ENCODE measurements around the gene PLET1.

Gene PLET1

GRCh38 chr11:112290493-112290850 is 29.8 kb upstream of the PLET1 start:
- H3K4me3 ChIP-seq (ENCODE audit: low read depth, low read length), result no peak overlapping the region
- DNase-seq (ENCODE audit: low read depth), result no peak
- TF ChIP-seq, protein P1, sequence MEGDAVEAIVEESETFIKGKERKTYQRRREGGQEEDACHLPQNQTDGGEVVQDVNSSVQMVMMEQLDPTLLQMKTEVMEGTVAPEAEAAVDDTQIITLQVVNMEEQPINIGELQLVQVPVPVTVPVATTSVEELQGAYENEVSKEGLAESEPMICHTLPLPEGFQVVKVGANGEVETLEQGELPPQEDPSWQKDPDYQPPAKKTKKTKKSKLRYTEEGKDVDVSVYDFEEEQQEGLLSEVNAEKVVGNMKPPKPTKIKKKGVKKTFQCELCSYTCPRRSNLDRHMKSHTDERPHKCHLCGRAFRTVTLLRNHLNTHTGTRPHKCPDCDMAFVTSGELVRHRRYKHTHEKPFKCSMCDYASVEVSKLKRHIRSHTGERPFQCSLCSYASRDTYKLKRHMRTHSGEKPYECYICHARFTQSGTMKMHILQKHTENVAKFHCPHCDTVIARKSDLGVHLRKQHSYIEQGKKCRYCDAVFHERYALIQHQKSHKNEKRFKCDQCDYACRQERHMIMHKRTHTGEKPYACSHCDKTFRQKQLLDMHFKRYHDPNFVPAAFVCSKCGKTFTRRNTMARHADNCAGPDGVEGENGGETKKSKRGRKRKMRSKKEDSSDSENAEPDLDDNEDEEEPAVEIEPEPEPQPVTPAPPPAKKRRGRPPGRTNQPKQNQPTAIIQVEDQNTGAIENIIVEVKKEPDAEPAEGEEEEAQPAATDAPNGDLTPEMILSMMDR (IDR thresholded peaks at IDR 0.05; ENCODE audit: low read depth, low read length), result no peak
- TF ChIP-seq MAX (IDR thresholded peaks at IDR 0.05; ENCODE audit: low read depth, low read length), result no peak
- TF ChIP-seq POLR2A (IDR thresholded peaks at IDR 0.05; ENCODE audit: extremely low read depth, insufficient read length), result no peak
- TF ChIP-seq MYC (IDR thresholded peaks at IDR 0.05; ENCODE audit: low read depth, low read length), result no peak

- H3K4me3 ChIP-seq (ENCODE audit: low read depth, low read length), result peak overlapping the region; percentile 39
- peak; percentile 72 for DNase-seq (ENCODE audit: low read depth)
- TF ChIP-seq MAX (IDR thresholded peaks at IDR 0.05; ENCODE audit: low read depth, low read length), result no peak
- TF ChIP-seq MYC (IDR thresholded peaks at IDR 0.05; ENCODE audit: low read depth, low read length), result peak; percentile 54
- TF ChIP-seq, protein P1 (IDR thresholded peaks at IDR 0.05; ENCODE audit: low read depth, low read length), result peak; percentile 54
- TF ChIP-seq POLR2A (IDR thresholded peaks at IDR 0.05; ENCODE audit: extremely low read depth, insufficient read length), result no peak
Observed at GRCh38 chr11:112289588-112290492, 29.2 kb upstream of the PLET1 start.

DNA sequence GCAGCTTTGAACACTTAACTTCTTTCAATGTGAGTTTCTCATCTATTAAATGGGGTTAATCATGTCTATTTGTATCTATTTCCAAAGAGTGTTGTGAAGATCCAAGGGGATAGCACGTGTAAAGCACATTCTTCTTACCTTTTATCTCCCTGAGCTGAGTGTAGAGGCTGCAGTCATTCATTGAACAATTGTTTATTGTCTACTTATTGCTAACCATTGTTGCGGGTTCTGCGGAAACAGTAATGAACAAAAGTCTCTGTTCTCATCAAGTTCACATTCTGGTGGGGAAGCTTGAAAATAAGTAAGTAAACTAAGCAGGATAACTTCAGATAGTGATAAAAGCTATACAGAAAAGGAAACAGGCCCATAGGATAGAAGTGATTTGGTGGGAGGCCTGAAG is 27.4 kb upstream of the PLET1 start:
- no peak for DNase-seq (ENCODE audit: low read depth)
- no peak overlapping the region for H3K4me3 ChIP-seq (ENCODE audit: low read depth, low read length)
- TF ChIP-seq POLR2A (IDR thresholded peaks at IDR 0.05; ENCODE audit: extremely low read depth, insufficient read length) (no peak), MYC (IDR thresholded peaks at IDR 0.05; ENCODE audit: low read depth, low read length) (no peak), MAX (IDR thresholded peaks at IDR 0.05; ENCODE audit: low read depth, low read length) (no peak)
- TF ChIP-seq, protein P1 (IDR thresholded peaks at IDR 0.05; ENCODE audit: low read depth, low read length), result no peak

GRCh38 chr11:112285841-112286311 is 25.2 kb upstream of the PLET1 start:
- H3K4me3 ChIP-seq (ENCODE audit: low read depth, low read length), result no peak overlapping the region
- TF ChIP-seq MYC (IDR thresholded peaks at IDR 0.05; ENCODE audit: low read depth, low read length), result no peak
- no peak for TF ChIP-seq POLR2A (IDR thresholded peaks at IDR 0.05; ENCODE audit: extremely low read depth, insufficient read length)
- TF ChIP-seq, protein P1 (IDR thresholded peaks at IDR 0.05; ENCODE audit: low read depth, low read length), result no peak
- no peak for TF ChIP-seq MAX (IDR thresholded peaks at IDR 0.05; ENCODE audit: low read depth, low read length)
- no peak for DNase-seq (ENCODE audit: low read depth)

DNA sequence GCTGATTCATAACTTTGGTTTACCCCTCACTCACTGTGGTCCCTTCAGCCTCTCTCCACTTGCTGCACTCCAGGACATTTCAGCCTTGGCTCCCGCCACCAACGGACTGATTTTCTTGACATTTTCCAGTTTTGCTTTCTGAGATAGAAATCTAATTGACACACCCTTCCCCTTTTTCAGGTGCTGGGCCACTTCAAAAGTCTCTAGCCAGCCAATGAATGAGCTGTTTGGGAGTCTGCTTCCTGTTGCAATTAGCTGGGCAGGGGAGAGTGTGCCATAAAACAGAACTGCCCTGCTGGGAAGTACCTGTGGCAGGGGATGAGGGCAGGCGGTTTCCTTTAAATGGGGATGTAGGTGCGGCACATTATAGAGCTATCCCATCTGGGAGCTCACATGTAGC is 21.1 kb upstream of the PLET1 start:
- no peak for DNase-seq (ENCODE audit: low read depth)
- TF ChIP-seq, protein P1 (IDR thresholded peaks at IDR 0.05; ENCODE audit: low read depth, low read length), result no peak
- TF ChIP-seq MAX (IDR thresholded peaks at IDR 0.05; ENCODE audit: low read depth, low read length) (no peak), MYC (IDR thresholded peaks at IDR 0.05; ENCODE audit: low read depth, low read length) (no peak), POLR2A (IDR thresholded peaks at IDR 0.05; ENCODE audit: extremely low read depth, insufficient read length) (no peak)
- no peak overlapping the region for H3K4me3 ChIP-seq (ENCODE audit: low read depth, low read length)
